IMR-90 (cell line): ENCODE results near the gene ARRDC5. TPM values are rescaled to one million over a fixed set of nuclear protein-coding genes. Genes with fewer than 3 reads are reported as not detected.
A peak's percentile ranks its signal among the peaks of the same experiment; 100 is the strongest.

Source experiments
- ATAC-seq: fragments of 200-7000 bp; cut with Tn5 transposase; 2 replicates; pipeline ENCODE4 v1.9.1; 2020; ENCODE audit warnings: low read depth, mild to moderate bottlenecking, moderate library complexity
- BruUV-seq: library from RNA; stranded (reverse); fragments of 400-500 nt; replicated peaks from 2 replicates; lab custom pipeline; 2021; lab: Mats Ljungman, UMichigan
- CTCF ChIA-PET: fragments of 300-600 bp; formaldehyde crosslinking; extraction: SDS; loops from one replicate; lab custom pipeline; 2021; ENCODE audit warnings: antibody characterized with exemption; lab: Yijun Ruan, JAX
- POLR2A ChIA-PET: fragments of 300-600 bp; sonication (Branson Sonifier 250); formaldehyde crosslinking; loops from one replicate; lab custom pipeline; 2022; ENCODE audit warnings: antibody characterized with exemption; ENCODE audit not compliant: unreplicated experiment; lab: Charles Lee
- DNase-seq: peaks from one replicate; pipeline ENCODE4 v3.0.0; 2013
- H2AFZ ChIP-seq: replicated peaks from 2 replicates; pipeline ENCODE3; 2013; ENCODE audit warnings: low read length, mild to moderate bottlenecking; ENCODE audit not compliant: poor library complexity
- H2AK5ac ChIP-seq: 2 replicates; pipeline ENCODE4 v1.6.1; 2013; ENCODE audit warnings: low read depth, low read length, inconsistent platforms
- H2AK9ac ChIP-seq: replicated peaks from 2 replicates; pipeline ENCODE3; 2013; ENCODE audit warnings: mild to moderate bottlenecking, low read depth, low read length, moderate library complexity; ENCODE audit not compliant: poor library complexity
- H2BK120ac ChIP-seq: 2 replicates; pipeline ENCODE4 v1.6.1; 2013; ENCODE audit warnings: low read depth, low read length, inconsistent platforms
- H2BK15ac ChIP-seq: 3 replicates; pipeline ENCODE4 v1.6.1; 2013; ENCODE audit warnings: low read depth, low read length, inconsistent platforms
- H2BK20ac ChIP-seq: 2 replicates; pipeline ENCODE4 v1.6.1; 2013; ENCODE audit warnings: low read depth, mild to moderate bottlenecking, inconsistent platforms, low read length, moderate library complexity
- H2BK5ac ChIP-seq: 2 replicates; pipeline ENCODE4 v1.6.1; 2013; ENCODE audit warnings: mild to moderate bottlenecking, low read depth, low read length, inconsistent platforms; ENCODE audit not compliant: poor library complexity, severe bottlenecking
- H3K14ac ChIP-seq: replicated peaks from 2 replicates; pipeline ENCODE4 v1.6.1; 2013; ENCODE audit warnings: low read depth, low read length, inconsistent platforms
- H3K18ac ChIP-seq: 2 replicates; pipeline ENCODE4 v1.6.1; 2013; ENCODE audit warnings: low read depth, low read length, control low read depth
- H3K23ac ChIP-seq: 2 replicates; pipeline ENCODE4 v1.6.1; 2013; ENCODE audit warnings: low read depth, low read length, inconsistent platforms
- H3K27ac ChIP-seq: 2 replicates; pipeline ENCODE4 v1.5.1; 2013; ENCODE audit warnings: mild to moderate bottlenecking, control low read depth, low read length; ENCODE audit not compliant: insufficient read depth
- H3K27me3 ChIP-seq: 2 replicates; pipeline ENCODE4 v1.6.1; 2013; ENCODE audit warnings: low read length; ENCODE audit not compliant: control insufficient read depth, insufficient read depth
- H3K36me3 ChIP-seq: 2 replicates; pipeline ENCODE4 v1.6.1; 2013; ENCODE audit warnings: low read length, mixed read lengths; ENCODE audit not compliant: control insufficient read depth, insufficient read depth
- H3K4ac ChIP-seq: 2 replicates; pipeline ENCODE4 v1.6.1; 2013; ENCODE audit warnings: low read depth, low read length, inconsistent platforms
- H3K4me1 ChIP-seq: 2 replicates; pipeline ENCODE4 v1.6.1; 2013; ENCODE audit warnings: low read length, mixed read lengths; ENCODE audit not compliant: control insufficient read depth, insufficient read depth
- H3K4me2 ChIP-seq: 2 replicates; pipeline ENCODE4 v1.6.1; 2013; ENCODE audit warnings: low read depth, mild to moderate bottlenecking, control low read depth, low read length, moderate library complexity
- H3K4me3 ChIP-seq: 2 replicates; pipeline ENCODE4 v1.5.1; 2013; ENCODE audit warnings: low read depth, mild to moderate bottlenecking, control low read depth, low read length, moderate library complexity; ENCODE audit not compliant: insufficient read depth
- H3K56ac ChIP-seq: 2 replicates; pipeline ENCODE4 v1.6.1; 2013; ENCODE audit warnings: low read length, inconsistent platforms; ENCODE audit not compliant: insufficient read depth; ENCODE audit errors: extremely low read depth
- H3K79me1 ChIP-seq, 2 experiments: 2 replicates each; pipeline ENCODE4 v1.6.1; 2013; ENCODE audit warnings: low read length in 2 of 2, inconsistent platforms in 1 of 2, low read depth in 1 of 2
- H3K9ac ChIP-seq: 2 replicates; pipeline ENCODE4 v1.6.1; 2013; ENCODE audit warnings: low read depth, low read length, control low read depth
- H3K9me1 ChIP-seq: 2 replicates; pipeline ENCODE4 v1.6.1; 2013; ENCODE audit warnings: low read length, inconsistent platforms; ENCODE audit not compliant: insufficient read depth
- H3K9me3 ChIP-seq: 2 replicates; pipeline ENCODE4 v1.6.1; 2013; ENCODE audit warnings: low read length; ENCODE audit not compliant: control insufficient read depth, insufficient read depth
- H4K20me1 ChIP-seq: 2 replicates; pipeline ENCODE4 v1.6.1; 2013; ENCODE audit warnings: low read length, inconsistent platforms; ENCODE audit not compliant: insufficient read depth
- H4K5ac ChIP-seq: 2 replicates; pipeline ENCODE4 v1.6.1; 2013; ENCODE audit warnings: mild to moderate bottlenecking, low read depth, low read length, control low read depth
- H4K8ac ChIP-seq, 2 experiments: 2 replicates each; pipeline ENCODE4 v1.6.1; 2013; ENCODE audit warnings: low read depth in 2 of 2, low read length in 2 of 2, control low read depth in 1 of 2, inconsistent platforms in 1 of 2
- H4K91ac ChIP-seq: 2 replicates; pipeline ENCODE4 v1.6.1; 2013; ENCODE audit warnings: low read depth, low read length, inconsistent platforms; ENCODE audit not compliant: insufficient read depth
- BHLHE40 ChIP-seq: fragments of 150-350 bp; IDR thresholded peaks from 2 replicates; pipeline ENCODE4 v1.6.1; 2016; ENCODE audit warnings: mild to moderate bottlenecking, low read depth, low read length
- CEBPB ChIP-seq: IDR thresholded peaks from 2 replicates; pipeline ENCODE4 v1.6.1; 2012; ENCODE audit warnings: low read depth, low read length, improper control_type of control experiment
- CHD1 ChIP-seq: IDR thresholded peaks from 2 replicates; pipeline ENCODE4 v1.6.1; 2012; ENCODE audit warnings: low read depth, low read length, improper control_type of control experiment
- FOS ChIP-seq: fragments of 150-350 bp; IDR thresholded peaks from 2 replicates; pipeline ENCODE4 v1.6.1; 2016; ENCODE audit warnings: low read depth, low read length
- MAFK ChIP-seq: IDR thresholded peaks from 2 replicates; pipeline ENCODE4 v1.6.1; 2012; ENCODE audit warnings: low read depth, low read length, improper control_type of control experiment
- MAZ ChIP-seq: IDR thresholded peaks from 2 replicates; pipeline ENCODE4 v1.6.1; 2012; ENCODE audit warnings: low read depth, mild to moderate bottlenecking, low read length, improper control_type of control experiment, moderate library complexity, borderline replicate concordance
- MXI1 ChIP-seq: IDR thresholded peaks from 2 replicates; pipeline ENCODE4 v1.6.1; 2012; ENCODE audit warnings: low read depth, mild to moderate bottlenecking, low read length, moderate library complexity, borderline replicate concordance
- NFE2L2 ChIP-seq: fragments of 150-350 bp; IDR thresholded peaks from 2 replicates; pipeline ENCODE4 v1.6.1; 2016; ENCODE audit warnings: low read depth, mild to moderate bottlenecking, low read length
- POLR2A ChIP-seq: IDR thresholded peaks from 2 replicates; pipeline ENCODE4 v1.6.1; 2012; ENCODE audit warnings: mild to moderate bottlenecking, low read depth, low read length
- RAD21 ChIP-seq: IDR thresholded peaks from 2 replicates; pipeline ENCODE4 v1.6.1; 2012; ENCODE audit warnings: low read length, improper control_type of control experiment
- RCOR1 ChIP-seq: IDR thresholded peaks from 2 replicates; pipeline ENCODE4 v1.6.1; 2012; ENCODE audit warnings: mild to moderate bottlenecking, low read length, improper control_type of control experiment; ENCODE audit not compliant: insufficient replicate concordance
- RFX5 ChIP-seq: IDR thresholded peaks from 2 replicates; pipeline ENCODE4 v1.8.0; 2012; ENCODE audit warnings: low read depth, mild to moderate bottlenecking, low read length, moderate library complexity
- SMC3 ChIP-seq: fragments of 150-350 bp; IDR thresholded peaks from 2 replicates; pipeline ENCODE4 v1.6.1; 2016; ENCODE audit warnings: low read depth, mild to moderate bottlenecking, antibody characterized with exemption, low read length, moderate library complexity
- WGBS, 2 experiments: methylation state at CpG; one replicate each; pipeline versions ENCODE4 v1.1.5 to v1.1.7; 2013; ENCODE audit warnings: missing lambda C conversion rate in 2 of 2; ENCODE audit not compliant: insufficient read length in 1 of 2; ENCODE audit errors: extremely low coverage in 2 of 2; 5-methylcytosine and 5-hydroxymethylcytosine counted together
- dilution Hi-C: fragments of 300-500 bp; cut with HindIII; formaldehyde crosslinking; loops from one replicate; pipeline ENCODE4 v1.14.3; 2018; ENCODE audit warnings: low sequenced_read_pairs; ENCODE audit not compliant: unreplicated experiment
- in situ Hi-C: fragments of 300-500 bp; cut with MboI; formaldehyde crosslinking; loops from 3 replicates; pipeline ENCODE4 v1.14.3; 2019; ENCODE audit warnings: low sequenced_read_pairs, inconsistent platforms, mixed read lengths
- intact Hi-C: fragments of 100-400 bp; cut with micrococcal nuclease; formaldehyde crosslinking; loops from 2 replicates; pipeline ENCODE4 v1.10.0; 2022
- polyA plus RNA-seq, 3 experiments: library from polyadenylated mRNA; depleted of rRNA; stranded (reverse); fragments of >200 nt; gene quantifications; 2 replicates each; pipeline ENCODE4 v1.2.3, GENCODE V29; 2012; ENCODE audit warnings: low replicate concordance in 1 of 3
- total RNA-seq: library from RNA; depleted of rRNA; stranded (reverse); fragments of >200 nt; gene quantifications from 2 replicates; pipeline ENCODE4 v1.2.3, GENCODE V29; 2012
- TF ChIP-seq, protein P1 (sequence below): fragments of 150-350 bp; IDR thresholded peaks from 2 replicates; pipeline ENCODE4 v1.6.1; 2016; ENCODE audit warnings: low read depth, mild to moderate bottlenecking, low read length, moderate library complexity, borderline replicate concordance
- TF ChIP-seq, protein P2 (sequence below): conservative IDR thresholded peaks from 2 replicates; pipeline ENCODE4 v1.5.1; 2012; ENCODE audit warnings: mild to moderate bottlenecking, low read depth, low read length, improper control_type of control experiment
- TF ChIP-seq, protein P3 (sequence below): fragments of 150-350 bp; IDR thresholded peaks from 2 replicates; pipeline ENCODE4 v1.6.1; 2017; ENCODE audit warnings: mild to moderate bottlenecking, antibody characterized with exemption, low read length, low read depth

The ARRDC5 gene
- total and polyA plus RNA-seq, 2 of the 4 experiments (the other 2 are of a cell fraction), result not detected

DNA sequence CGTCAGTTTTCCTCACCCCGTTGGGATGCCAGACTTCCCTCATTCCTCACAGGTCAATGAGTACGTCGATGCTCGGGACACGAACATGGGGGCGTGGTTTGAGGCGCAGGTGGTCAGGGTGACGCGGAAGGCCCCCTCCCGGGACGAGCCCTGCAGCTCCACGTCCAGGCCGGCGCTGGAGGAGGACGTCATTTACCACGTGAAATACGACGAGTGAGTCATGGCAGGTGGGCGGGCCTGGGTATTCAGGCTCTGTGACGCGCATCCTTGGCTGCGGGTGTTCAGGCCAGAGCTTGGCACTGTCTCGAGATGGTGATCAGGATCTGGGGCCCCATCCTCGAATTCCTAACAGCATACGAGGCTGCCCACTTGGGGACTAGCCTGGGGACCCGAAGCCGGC is 28.0 kb upstream of the ARRDC5 start:
- Histone ChIP-seq H4K20me1 (peaks cover 41% of the 10 kb centered on the region), H3K18ac (no peak overlapping the region), H2BK120ac (no peak overlapping the region), H3K23ac (no peak overlapping the region), H3K4me3 (no peak overlapping the region), H3K4me1 (peaks cover 4% of the 10 kb centered on the region; the same call in 1 of the 2 replicates), H2BK15ac (no peak overlapping the region), H2AK9ac (no peak overlapping the region), H3K27ac (no peak overlapping the region), H3K14ac (no peak overlapping the region), H3K9me3 (no peaks in the 10 kb centered on the region), H4K5ac (no peak overlapping the region), H2AK5ac (no peak overlapping the region), H3K9me1 (peaks cover 10% of the 10 kb centered on the region; the same call in 1 of the 2 replicates), H3K27me3 (no peaks in the 10 kb centered on the region), H2AFZ (peak overlapping the region; percentile 27), H3K79me1 (peaks cover 28 to 79% of the 10 kb centered on the region in 2 experiments), H4K91ac (no peak overlapping the region), H3K56ac (no peak overlapping the region), H4K8ac (no peak overlapping the region), H2BK5ac (no peak overlapping the region), H2BK20ac (no peak overlapping the region), H3K4me2 (no peak overlapping the region), H3K9ac (no peak overlapping the region), H3K4ac (no peak overlapping the region), H3K36me3 (peaks cover 28% of the 10 kb centered on the region)
- DNase-seq, result peak; percentile 28
- ChIA-PET CTCF (no interaction called here), POLR2A (no interaction called here)
- TF ChIP-seq, protein P1, sequence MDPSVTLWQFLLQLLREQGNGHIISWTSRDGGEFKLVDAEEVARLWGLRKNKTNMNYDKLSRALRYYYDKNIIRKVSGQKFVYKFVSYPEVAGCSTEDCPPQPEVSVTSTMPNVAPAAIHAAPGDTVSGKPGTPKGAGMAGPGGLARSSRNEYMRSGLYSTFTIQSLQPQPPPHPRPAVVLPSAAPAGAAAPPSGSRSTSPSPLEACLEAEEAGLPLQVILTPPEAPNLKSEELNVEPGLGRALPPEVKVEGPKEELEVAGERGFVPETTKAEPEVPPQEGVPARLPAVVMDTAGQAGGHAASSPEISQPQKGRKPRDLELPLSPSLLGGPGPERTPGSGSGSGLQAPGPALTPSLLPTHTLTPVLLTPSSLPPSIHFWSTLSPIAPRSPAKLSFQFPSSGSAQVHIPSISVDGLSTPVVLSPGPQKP, result no peak
- TF ChIP-seq NFE2L2 (no peak), MAFK (no peak), RFX5 (no peak), MXI1 (no peak), RAD21 (no peak), SMC3 (no peak), CHD1 (no peak), MAZ (no peak), RCOR1 (no peak), BHLHE40 (no peak), CEBPB (no peak), FOS (no peak), POLR2A (no peak)
- TF ChIP-seq, protein P2, sequence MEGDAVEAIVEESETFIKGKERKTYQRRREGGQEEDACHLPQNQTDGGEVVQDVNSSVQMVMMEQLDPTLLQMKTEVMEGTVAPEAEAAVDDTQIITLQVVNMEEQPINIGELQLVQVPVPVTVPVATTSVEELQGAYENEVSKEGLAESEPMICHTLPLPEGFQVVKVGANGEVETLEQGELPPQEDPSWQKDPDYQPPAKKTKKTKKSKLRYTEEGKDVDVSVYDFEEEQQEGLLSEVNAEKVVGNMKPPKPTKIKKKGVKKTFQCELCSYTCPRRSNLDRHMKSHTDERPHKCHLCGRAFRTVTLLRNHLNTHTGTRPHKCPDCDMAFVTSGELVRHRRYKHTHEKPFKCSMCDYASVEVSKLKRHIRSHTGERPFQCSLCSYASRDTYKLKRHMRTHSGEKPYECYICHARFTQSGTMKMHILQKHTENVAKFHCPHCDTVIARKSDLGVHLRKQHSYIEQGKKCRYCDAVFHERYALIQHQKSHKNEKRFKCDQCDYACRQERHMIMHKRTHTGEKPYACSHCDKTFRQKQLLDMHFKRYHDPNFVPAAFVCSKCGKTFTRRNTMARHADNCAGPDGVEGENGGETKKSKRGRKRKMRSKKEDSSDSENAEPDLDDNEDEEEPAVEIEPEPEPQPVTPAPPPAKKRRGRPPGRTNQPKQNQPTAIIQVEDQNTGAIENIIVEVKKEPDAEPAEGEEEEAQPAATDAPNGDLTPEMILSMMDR, result no peak
- TF ChIP-seq, protein P3, sequence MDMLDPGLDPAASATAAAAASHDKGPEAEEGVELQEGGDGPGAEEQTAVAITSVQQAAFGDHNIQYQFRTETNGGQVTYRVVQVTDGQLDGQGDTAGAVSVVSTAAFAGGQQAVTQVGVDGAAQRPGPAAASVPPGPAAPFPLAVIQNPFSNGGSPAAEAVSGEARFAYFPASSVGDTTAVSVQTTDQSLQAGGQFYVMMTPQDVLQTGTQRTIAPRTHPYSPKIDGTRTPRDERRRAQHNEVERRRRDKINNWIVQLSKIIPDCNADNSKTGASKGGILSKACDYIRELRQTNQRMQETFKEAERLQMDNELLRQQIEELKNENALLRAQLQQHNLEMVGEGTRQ, result no peak
- WGBS, 2 experiments, result 89% methylated on average over 22 of the region's 28 CpGs; no CpG with 5 or more reads in 1 of the 2 experiments
- dilution Hi-C loops, result no loop called here
- no TSS peak for BruUV-seq
- in situ Hi-C loops, result no loop called here
- ATAC-seq, result no peak
- intact Hi-C loops, result no loop called here
